NCI-H526 treated with DMSO at 0.1 percent for 48 hours (cell line): ENCODE results near the gene CCDC169.
"Not testable (repeated sequence)": the region's sequence is repeated elsewhere in the genome, so short reads cannot be mapped to it uniquely, and the experiment has no call there.

Source experiments
- DNase-seq: peaks from one replicate; lab custom pipeline; 2025; lab: John Stamatoyannopoulos, UW

Gene CCDC169

DNA sequence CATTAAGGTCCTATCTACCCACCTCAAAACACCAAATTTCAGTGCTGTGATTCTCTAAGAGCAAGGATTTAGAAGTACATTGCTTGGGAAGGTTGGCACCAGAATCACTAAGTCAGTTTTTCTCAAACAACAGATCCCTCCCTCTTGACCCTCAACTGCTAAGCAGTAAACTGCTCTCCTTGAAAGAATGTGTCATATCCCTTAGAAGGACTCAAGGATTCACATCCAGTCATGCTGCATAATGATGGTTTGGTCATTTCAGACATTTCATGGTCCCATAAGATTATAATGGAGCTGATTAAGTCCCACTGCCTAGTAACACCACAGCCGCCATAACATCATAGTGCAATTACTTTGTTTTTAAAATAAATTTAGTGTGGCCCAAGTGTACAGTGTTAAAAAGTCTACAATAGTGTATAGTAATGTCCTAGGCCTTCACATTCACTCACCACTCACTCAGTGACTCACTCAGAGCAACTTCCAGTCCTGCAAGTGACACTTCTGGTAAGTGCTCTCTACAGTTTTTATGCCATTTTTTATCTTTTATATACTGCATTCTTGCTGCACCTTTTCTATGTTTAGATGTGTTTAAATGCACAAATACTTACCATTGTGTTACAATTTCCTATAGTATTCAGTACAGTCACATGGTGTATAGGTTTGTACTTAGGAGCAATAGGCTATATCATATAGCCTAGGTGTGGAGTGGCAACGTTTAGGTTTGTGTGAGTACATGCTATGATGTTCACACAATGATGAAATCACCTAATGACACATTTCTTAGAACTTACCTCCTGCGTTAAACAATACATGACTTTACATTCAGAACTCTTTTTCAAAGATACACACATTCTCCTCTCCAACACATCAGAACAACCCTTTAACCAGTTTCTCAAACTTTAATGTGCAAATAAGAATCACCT, 15.7 kb upstream of the CCDC169 start:
- no peak for DNase-seq

- DNase-seq = no peak
Measured at GRCh38 chr13:36310417-36311108, 12.9 kb upstream of the CCDC169 start.

GRCh38 chr13:36302289-36302688, 4.7 kb upstream of the CCDC169 start:
- no peak for DNase-seq

DNA sequence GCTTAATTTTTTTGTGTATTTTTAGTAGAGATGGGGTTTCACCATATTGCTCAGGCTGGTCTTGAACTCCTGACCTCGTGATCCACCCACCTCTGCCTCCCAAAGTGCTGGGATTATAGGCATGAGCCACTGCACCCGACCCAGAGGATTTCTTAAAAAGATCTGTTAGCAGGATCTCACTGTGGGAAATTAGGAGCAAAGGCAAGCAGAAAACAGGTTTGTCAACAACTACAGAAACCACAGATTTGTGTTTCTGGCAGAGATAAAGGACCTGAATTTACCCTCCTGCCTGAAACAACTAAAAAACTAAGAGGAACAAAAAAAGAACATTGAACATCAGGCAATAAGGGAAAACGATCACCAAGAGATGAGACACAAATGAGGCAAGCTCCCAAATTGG, 1.9 kb upstream of the CCDC169 start:
- DNase-seq = not testable (repeated sequence)

DNA sequence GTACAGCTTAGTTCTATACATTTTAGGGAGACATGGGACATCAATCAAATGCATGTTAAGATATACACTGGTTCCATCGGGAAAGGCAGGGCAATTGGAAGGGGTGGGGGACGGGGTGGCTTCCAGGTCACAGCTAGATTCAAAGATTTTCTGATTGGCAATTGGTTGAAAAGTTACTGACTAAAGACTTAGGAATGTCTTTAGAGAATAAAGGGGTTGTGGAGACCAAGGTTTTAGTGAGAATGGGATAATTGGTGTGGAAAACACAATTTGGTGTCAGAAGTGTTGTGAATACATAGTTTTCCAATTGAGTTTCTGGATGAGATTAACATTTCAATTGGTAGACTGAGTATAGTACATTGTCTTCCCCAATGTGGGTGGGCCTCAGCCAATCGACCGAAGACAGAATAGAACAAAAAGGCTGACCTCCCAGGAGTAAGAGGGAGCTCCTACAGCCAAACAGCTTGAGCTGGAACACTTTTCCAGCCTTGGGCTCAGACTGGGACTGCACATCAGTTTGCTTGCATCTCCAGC, 988 bp upstream of the CCDC169 start:
- no peak for DNase-seq

DNA sequence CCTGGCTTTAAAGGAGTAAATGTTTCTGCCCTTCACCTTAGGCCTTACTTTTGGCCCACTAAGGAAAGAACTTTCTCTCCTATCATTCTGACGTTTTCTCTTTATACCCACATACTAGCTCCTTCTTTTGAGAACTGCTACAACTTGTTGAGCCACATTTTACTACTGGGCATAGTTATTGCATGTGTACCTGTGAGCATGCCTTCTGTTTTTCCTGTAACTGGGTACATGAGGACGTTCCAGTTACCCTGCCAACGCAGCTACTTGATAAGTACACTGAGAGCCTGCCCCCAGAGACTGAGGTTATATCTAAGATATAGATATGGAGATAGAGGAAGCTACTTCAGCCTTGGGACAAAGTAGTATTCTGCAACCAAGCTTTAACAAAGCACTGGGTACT, 3.5 kb downstream of the CCDC169 start:
- no peak for DNase-seq

DNA sequence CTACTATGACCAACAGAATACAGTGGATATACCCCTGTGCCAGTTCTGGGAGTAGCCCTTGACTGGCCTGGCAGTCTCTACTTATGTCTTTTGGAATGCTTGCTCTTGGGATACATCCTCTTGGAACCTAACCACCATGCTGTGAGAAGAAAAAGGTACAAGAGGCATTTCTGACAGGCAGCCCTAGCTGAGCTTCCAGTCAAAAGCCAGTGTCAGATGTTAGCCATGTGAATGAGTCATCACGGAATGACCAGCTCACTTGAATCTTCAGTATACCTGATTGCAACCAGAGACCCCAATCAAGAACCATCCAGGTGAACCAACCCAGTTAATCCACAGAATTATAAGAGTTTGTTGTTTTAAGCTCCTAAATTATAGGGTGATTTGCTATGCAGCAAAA, 4.1 kb downstream of the CCDC169 start:
- no peak for DNase-seq

GRCh38 chr13:36288794-36289391, 8.7 kb downstream of the CCDC169 start:
- DNase-seq = no peak

GRCh38 chr13:36286006-36286405, 11.6 kb downstream of the CCDC169 start:
- no peak for DNase-seq

GRCh38 chr13:36282821-36283432, 14.7 kb downstream of the CCDC169 start:
- DNase-seq = peak; percentile 55

GRCh38 chr13:36275190-36276002, 22.2 kb downstream of the CCDC169 start:
- peak; percentile 69 for DNase-seq

DNA sequence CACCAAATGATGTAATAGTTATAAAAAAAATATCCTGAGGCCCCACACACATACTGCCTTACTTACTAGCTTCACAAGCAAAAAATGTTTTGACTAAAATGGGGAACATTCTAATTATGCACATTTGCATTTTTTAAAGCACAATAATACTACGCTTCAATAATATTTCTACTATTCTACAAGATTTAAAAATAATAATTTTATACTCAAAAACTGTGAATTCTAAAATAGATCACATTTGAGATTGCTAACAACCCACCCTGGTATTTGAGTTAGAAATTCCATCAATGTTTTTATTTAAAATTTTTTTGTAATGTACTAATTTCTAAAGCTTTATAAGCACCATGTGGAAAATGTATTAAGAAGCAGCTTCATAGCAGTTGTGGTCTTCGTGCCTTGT, 24.2 kb downstream of the CCDC169 start:
- DNase-seq = no peak

GRCh38 chr13:36261976-36262375, 35.6 kb downstream of the CCDC169 start:
- DNase-seq = no peak

DNA sequence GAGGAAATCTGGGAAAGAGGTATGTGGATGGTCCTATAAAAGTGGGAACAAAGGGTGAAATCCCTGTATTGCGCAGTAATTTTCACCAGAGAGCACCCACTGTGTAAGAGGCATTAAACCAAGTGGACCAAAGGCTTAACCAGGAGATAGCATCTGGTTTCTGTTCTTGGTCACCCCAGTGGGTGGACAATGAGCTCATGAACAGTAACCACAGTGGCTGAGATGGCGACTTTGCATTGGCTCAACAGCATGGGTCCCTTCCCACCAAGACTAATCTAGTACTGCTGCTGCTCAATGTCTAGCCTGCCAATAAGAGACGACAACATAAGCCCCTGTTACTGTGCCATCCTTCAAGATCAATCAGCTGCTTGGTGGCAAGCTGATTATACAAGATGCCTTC, 36.6 kb downstream of the CCDC169 start:
- no peak for DNase-seq

- DNase-seq = no peak
Measured at GRCh38 chr13:36259361-36260137, 38.1 kb downstream of the CCDC169 start.

- no peak for DNase-seq
Measured at GRCh38 chr13:36258831-36259230, 38.8 kb downstream of the CCDC169 start.

DNA sequence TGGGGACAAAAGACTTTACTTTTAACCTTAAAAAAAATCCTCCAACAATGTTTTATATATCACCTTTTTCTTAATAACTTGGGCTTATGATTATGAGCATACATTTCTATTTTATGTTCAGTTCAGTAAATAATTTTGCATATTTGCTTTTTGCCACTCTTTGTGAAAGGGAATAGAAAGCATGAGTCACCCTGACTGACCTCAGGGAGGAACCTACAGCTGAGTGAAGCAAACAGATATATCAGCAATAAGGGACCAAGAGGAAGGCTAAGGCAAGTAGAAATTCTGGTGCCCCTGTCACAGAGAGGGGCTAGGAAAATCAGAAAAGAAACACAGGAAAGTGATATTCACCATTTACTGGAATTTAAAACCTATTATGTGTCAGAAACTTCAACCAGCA, 46.1 kb downstream of the CCDC169 start:
- DNase-seq = no peak

- DNase-seq = no peak
Measured at GRCh38 chr13:36251017-36251416, 46.6 kb downstream of the CCDC169 start.

- DNase-seq = no peak
Measured at GRCh38 chr13:36248700-36249099, 48.9 kb downstream of the CCDC169 start.

GRCh38 chr13:36244990-36245389, 52.6 kb downstream of the CCDC169 start:
- DNase-seq = no peak

DNA sequence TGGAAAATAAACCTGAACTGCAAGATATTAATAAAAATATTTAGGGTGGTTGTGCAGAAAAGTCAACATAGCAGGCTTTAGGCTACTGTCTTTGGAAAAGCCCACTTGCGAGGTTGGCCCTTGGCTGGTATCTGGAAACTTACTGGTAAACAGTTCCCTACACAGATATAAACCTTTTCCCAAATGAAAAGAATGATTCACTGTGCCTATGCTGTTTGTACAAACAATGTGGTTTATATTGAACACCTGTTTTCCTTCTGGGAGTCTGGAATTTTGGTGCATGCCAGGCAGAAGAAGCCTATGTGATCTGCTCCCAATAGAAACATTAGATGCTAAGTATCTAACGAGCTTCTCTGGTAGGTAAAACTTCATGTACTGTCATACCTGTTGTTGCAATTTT, 53.5 kb downstream of the CCDC169 start:
- DNase-seq = no peak
